OCI-LY1 (cell line): ENCODE measurements around the gene VWC2L.

ENCODE experiments used
- H2AFZ ChIP-seq: fragments of 200-600 bp; sonication (generic), shearing (Covaris generic); 2 replicates; pipeline ENCODE4 v1.6.0; 2014; ENCODE audit warnings: antibody characterized with exemption, mild to moderate bottlenecking, low read length
- H3F3A ChIP-seq: fragments of 200-600 bp; sonication (generic), shearing (Covaris generic); 2 replicates; pipeline ENCODE4 v1.6.0; 2014; ENCODE audit warnings: mild to moderate bottlenecking, antibody characterized with exemption, low read length, moderate library complexity; ENCODE audit not compliant: insufficient read depth
- H3K27ac ChIP-seq: fragments of 200-600 bp; sonication (generic); 2 replicates; pipeline ENCODE4 v1.5.1; 2014; ENCODE audit warnings: low read length, mixed run types, mild to moderate bottlenecking, low read depth; ENCODE audit not compliant: poor library complexity, severe bottlenecking
- H3K27me3 ChIP-seq: fragments of 200-600 bp; sonication (generic); 2 replicates; pipeline ENCODE4 v1.6.0; 2014; ENCODE audit warnings: antibody characterized with exemption, mild to moderate bottlenecking, low read length, moderate library complexity; ENCODE audit not compliant: insufficient read depth
- H3K36me3 ChIP-seq: fragments of 200-600 bp; sonication (generic); 2 replicates; pipeline ENCODE4 v1.6.1; 2014; ENCODE audit warnings: mild to moderate bottlenecking, antibody characterized with exemption, low read length, moderate library complexity, mixed read lengths; ENCODE audit not compliant: insufficient read depth
- H3K4me1 ChIP-seq: fragments of 200-600 bp; sonication (generic); 2 replicates; pipeline ENCODE4 v1.5.1; 2014; ENCODE audit warnings: mild to moderate bottlenecking, low read length, moderate library complexity; ENCODE audit not compliant: insufficient read depth, severe bottlenecking
- H3K4me2 ChIP-seq: fragments of 200-600 bp; sonication (generic), shearing (Covaris generic); 2 replicates; pipeline ENCODE4 v1.6.1; 2014; ENCODE audit warnings: low read length
- H3K4me3 ChIP-seq: fragments of 200-600 bp; sonication (generic); 2 replicates; pipeline ENCODE4 v1.5.1; 2014; ENCODE audit warnings: low read length, low read depth, mild to moderate bottlenecking, mixed read lengths; ENCODE audit not compliant: poor library complexity, severe bottlenecking
- H3K79me2 ChIP-seq: fragments of 200-600 bp; shearing (Covaris generic); 2 replicates; pipeline ENCODE4 v1.6.1; 2016; ENCODE audit warnings: mixed run types, low read length, mixed read lengths; ENCODE audit not compliant: insufficient read depth
- H3K9ac ChIP-seq: fragments of 200-600 bp; sonication (generic), shearing (Covaris generic); 2 replicates; pipeline ENCODE4 v1.6.1; 2014; ENCODE audit warnings: mild to moderate bottlenecking, low read length, mixed read lengths
- H3K9me2 ChIP-seq: fragments of 200-600 bp; sonication (generic), shearing (Covaris generic); 2 replicates; pipeline ENCODE4 v1.6.1; 2014; ENCODE audit warnings: low read depth, mild to moderate bottlenecking, low read length, mixed read lengths
- H3K9me3 ChIP-seq: fragments of 200-600 bp; shearing (Covaris generic); 2 replicates; pipeline ENCODE4 v1.6.1; 2014; ENCODE audit warnings: low read length, mixed read lengths
- H4K20me1 ChIP-seq: fragments of 200-600 bp; sonication (generic), shearing (Covaris generic); 2 replicates; pipeline ENCODE4 v1.6.0; 2016; ENCODE audit warnings: mild to moderate bottlenecking, low read length; ENCODE audit not compliant: insufficient read depth
- EZH2 ChIP-seq: fragments of 200-600 bp; sonication (generic), shearing (Covaris generic); IDR thresholded peaks from 2 replicates; pipeline ENCODE4 v1.8.0; 2017; ENCODE audit warnings: borderline replicate concordance, mixed run types, mild to moderate bottlenecking, antibody characterized with exemption, low read length, moderate library complexity, mixed read lengths
- TF ChIP-seq, protein P1 (sequence below): fragments of 200-600 bp; sonication (generic), shearing (Covaris generic); IDR thresholded peaks from 2 replicates; pipeline ENCODE4 v1.5.1; 2017; ENCODE audit warnings: mild to moderate bottlenecking, antibody characterized with exemption, low read length, moderate library complexity, mixed read lengths

VWC2L gene

DNA sequence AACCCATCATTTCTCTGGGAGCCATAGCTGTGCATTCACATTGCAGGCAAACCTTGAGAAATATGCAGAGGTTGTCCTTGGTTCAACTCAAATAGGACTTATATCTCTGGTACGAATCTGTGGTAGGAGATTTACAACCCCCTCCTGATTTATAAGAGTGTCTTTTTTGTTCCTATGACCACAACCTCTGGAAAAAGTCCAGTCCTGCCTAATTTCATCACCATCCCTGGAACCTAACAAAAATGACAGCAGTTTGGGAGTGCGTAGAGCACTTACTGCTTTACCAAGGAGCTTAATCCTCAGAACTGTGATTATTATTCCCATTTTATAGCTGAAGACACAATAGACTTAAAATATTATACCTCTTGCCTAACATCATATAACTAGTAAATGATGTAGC, 66.5 kb downstream of the VWC2L start:
- Histone ChIP-seq H2AFZ (no peak overlapping the region), H3K27me3 (no peaks in the 10 kb centered on the region), H3K9me3 (no peaks in the 10 kb centered on the region), H3K27ac (no peak overlapping the region), H3K36me3 (no peaks in the 10 kb centered on the region), H3K9me2 (no peaks in the 10 kb centered on the region), H3K4me1 (no peaks in the 10 kb centered on the region), H4K20me1 (no peaks in the 10 kb centered on the region), H3K4me3 (no peak overlapping the region), H3F3A (no peaks in the 10 kb centered on the region), H3K4me2 (no peak overlapping the region), H3K9ac (no peak overlapping the region), H3K79me2 (no peaks in the 10 kb centered on the region)
- TF ChIP-seq, protein P1, sequence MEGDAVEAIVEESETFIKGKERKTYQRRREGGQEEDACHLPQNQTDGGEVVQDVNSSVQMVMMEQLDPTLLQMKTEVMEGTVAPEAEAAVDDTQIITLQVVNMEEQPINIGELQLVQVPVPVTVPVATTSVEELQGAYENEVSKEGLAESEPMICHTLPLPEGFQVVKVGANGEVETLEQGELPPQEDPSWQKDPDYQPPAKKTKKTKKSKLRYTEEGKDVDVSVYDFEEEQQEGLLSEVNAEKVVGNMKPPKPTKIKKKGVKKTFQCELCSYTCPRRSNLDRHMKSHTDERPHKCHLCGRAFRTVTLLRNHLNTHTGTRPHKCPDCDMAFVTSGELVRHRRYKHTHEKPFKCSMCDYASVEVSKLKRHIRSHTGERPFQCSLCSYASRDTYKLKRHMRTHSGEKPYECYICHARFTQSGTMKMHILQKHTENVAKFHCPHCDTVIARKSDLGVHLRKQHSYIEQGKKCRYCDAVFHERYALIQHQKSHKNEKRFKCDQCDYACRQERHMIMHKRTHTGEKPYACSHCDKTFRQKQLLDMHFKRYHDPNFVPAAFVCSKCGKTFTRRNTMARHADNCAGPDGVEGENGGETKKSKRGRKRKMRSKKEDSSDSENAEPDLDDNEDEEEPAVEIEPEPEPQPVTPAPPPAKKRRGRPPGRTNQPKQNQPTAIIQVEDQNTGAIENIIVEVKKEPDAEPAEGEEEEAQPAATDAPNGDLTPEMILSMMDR = no peak
- TF ChIP-seq EZH2 = no peak

DNA sequence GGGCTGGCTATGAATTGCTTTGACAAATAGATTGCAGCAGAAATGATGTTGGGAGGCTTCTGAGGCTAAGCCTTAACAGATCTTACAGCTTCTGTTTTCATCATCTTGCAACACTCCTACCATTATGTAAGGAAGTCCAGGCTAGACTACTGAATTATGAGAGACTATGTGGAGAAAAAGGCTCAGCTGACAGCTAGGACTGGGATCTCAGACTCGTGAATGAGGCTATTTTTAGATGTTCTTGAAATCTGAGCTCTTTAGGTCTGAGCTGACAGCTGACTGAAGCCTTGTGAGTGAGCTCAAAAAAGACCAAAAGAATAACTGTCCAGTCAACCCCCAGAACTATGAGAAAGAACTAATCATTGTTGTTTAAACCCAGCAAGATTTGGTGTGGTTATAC, 70.3 kb downstream of the VWC2L start:
- H4K20me1 ChIP-seq = no peaks in the 10 kb centered on the region
- no peak overlapping the region for H3K27ac ChIP-seq
- H3F3A ChIP-seq = no peaks in the 10 kb centered on the region
- no peak overlapping the region for H2AFZ ChIP-seq
- H3K9me3 ChIP-seq = no peaks in the 10 kb centered on the region
- no peak overlapping the region for H3K4me2 ChIP-seq
- no peak overlapping the region for H3K9ac ChIP-seq
- H3K79me2 ChIP-seq = no peaks in the 10 kb centered on the region
- H3K36me3 ChIP-seq = no peaks in the 10 kb centered on the region
- no peak overlapping the region for H3K4me3 ChIP-seq
- H3K4me1 ChIP-seq = no peaks in the 10 kb centered on the region
- no peaks in the 10 kb centered on the region for H3K27me3 ChIP-seq
- no peak for TF ChIP-seq EZH2
- TF ChIP-seq, protein P1 = no peak
- H3K9me2 ChIP-seq = no peaks in the 10 kb centered on the region

DNA sequence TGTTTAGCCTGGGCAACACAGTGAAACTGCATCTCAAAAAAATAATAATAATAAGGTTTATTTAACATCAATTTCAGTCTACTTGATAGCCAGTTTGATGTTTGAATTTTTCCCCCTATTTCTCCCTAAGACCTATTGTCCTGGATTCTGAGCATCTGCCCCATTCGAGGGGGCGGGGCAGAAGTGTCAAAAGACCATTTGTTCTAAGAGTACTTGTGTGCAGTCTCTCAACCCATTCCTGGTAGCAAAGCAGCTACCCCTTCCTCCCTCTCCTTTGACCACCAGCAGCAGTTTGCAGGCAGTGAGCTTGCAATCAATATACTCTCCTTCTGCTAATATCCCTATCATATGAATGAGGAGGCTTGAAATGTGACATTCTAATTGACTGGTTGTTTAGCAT, 71.9 kb downstream of the VWC2L start:
- H3K27me3 ChIP-seq = no peaks in the 10 kb centered on the region
- no peak overlapping the region for H3K4me2 ChIP-seq
- no peak for TF ChIP-seq EZH2
- TF ChIP-seq, protein P1 = no peak
- no peak overlapping the region for H2AFZ ChIP-seq
- no peaks in the 10 kb centered on the region for H3K9me3 ChIP-seq
- H3K79me2 ChIP-seq = no peaks in the 10 kb centered on the region
- H3K9ac ChIP-seq = no peak overlapping the region
- no peaks in the 10 kb centered on the region for H3K4me1 ChIP-seq
- H3K9me2 ChIP-seq = no peaks in the 10 kb centered on the region
- H4K20me1 ChIP-seq = no peaks in the 10 kb centered on the region
- no peaks in the 10 kb centered on the region for H3K36me3 ChIP-seq
- H3F3A ChIP-seq = no peaks in the 10 kb centered on the region
- H3K4me3 ChIP-seq = no peak overlapping the region
- H3K27ac ChIP-seq = no peak overlapping the region
